ENCODE results near the gene WDR7. TPM values are rescaled to one million over a fixed set of nuclear protein-coding genes. Genes with fewer than 3 reads are reported as not detected.

The WDR7 gene
- polyA plus RNA-seq, 2 of the 4 experiments (the other 2 are of a cell fraction) = 4.2 to 7.0 TPM

DNA sequence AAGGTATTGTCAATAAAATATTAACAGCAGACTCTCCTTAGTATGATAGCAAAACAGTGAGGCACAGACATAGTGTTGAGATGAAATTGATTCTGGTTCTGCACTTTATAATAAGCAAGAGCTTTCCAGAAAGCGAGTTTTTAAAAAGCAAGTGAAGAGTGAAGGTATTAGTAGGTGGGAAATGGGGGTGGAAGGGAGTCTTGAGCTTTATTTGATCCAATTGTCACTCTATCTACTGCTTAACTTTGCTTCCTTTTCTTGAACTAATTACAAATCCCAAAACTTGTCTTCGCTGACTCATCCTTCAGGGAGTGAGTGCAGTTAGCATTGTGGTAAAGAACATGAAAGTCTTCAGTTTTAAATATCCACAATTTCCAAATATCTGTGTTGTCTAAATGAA lies 375.2 kb downstream of the WDR7 start (continued):
- TF ChIP-seq KDM5A (IDR thresholded peaks at IDR 0.05) (no peak), KDM1A (IDR thresholded peaks at IDR 0.05; ENCODE audit: low read depth) (no peak), TFCP2L1 (CRISPR knock-in tag; IDR thresholded peaks at IDR 0.05) (no peak), RFX5 (IDR thresholded peaks at IDR 0.05) (no peak), JUN (IDR thresholded peaks at IDR 0.05) (no peak), HOXA7 (CRISPR knock-in tag; IDR thresholded peaks at IDR 0.05) (no peak)

DNA sequence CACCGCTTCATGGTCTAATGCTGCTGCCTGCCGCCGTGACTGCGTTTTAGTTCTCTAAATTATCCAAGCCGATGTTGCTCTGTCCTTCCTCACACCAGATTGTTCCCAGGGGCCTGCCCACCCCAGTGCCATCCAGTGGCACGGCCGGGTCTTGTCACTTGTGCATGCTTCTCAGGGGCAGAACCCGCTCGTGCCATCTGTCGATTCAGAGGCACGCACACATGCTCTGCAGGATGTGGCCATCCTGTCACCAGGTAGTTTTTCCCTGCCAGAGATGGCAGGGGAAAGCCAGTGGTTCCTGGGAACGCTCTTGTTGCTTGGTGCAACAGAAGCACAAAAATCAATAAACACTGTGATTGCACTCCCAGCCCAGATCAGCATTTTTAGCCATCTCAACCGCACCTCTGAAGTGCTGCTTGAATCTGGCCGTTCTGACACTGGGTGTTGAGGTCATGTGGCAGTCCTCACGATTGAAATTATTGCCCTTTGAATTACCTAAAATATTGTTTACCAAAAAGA lies 376.1 kb downstream of the WDR7 start:
- TF ChIP-seq RCOR1 (IDR thresholded peaks at IDR 0.05; ENCODE audit: low read depth, low read length) (no peak), HEYL (CRISPR knock-in tag; IDR thresholded peaks at IDR 0.05) (no peak), MYC (IDR thresholded peaks at IDR 0.05; ENCODE audit: borderline replicate concordance, low read length) (no peak), CHD2 (IDR thresholded peaks at IDR 0.05; ENCODE audit: low read length, partially characterized antibody) (no peak), MAZ (IDR thresholded peaks at IDR 0.05; ENCODE audit: borderline replicate concordance, low read depth, low read length) (no peak)
- TF ChIP-seq, protein P1, sequence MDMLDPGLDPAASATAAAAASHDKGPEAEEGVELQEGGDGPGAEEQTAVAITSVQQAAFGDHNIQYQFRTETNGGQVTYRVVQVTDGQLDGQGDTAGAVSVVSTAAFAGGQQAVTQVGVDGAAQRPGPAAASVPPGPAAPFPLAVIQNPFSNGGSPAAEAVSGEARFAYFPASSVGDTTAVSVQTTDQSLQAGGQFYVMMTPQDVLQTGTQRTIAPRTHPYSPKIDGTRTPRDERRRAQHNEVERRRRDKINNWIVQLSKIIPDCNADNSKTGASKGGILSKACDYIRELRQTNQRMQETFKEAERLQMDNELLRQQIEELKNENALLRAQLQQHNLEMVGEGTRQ (IDR thresholded peaks at IDR 0.05) = no peak
- ATAC-seq = no peak
- no peak for DNase-seq (ENCODE audit: low read depth in 1 of 2, low spot score in 1 of 2)
- no peak for FAIRE-seq
- H3K4me3 ChIP-seq = no peak overlapping the region
- CTCF ChIA-PET = no interaction called here
- no peak overlapping the region for H3K27ac ChIP-seq
- no peak overlapping the region for H3K4me2 ChIP-seq
- POLR2A ChIA-PET = no interaction called here
- WGBS (ENCODE audit: missing lambda C conversion rate) = 94% methylated on average over 14 of the region's 15 CpGs
- H3K4me1 ChIP-seq = no peaks in the 10 kb centered on the region
- no peaks in the 10 kb centered on the region for H3K9me3 ChIP-seq

DNA sequence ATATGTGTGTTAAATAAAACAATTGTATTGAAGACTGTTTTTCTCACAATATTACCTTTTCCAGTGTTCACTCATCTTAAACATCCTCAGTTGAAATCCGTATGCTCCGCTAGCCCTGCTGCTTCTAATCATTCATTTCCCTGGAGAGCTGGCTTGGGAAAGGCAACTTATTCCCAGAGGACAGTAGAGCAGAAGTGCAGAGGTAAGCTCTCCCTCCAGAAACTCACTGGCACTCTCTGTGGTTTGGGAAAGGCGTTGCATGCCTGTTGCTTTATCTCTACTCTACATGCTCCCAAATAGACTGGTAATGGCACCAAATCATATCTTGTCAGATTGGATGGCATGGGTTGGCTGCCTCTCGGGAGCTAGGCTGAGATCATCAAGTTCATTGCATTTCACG lies 378.6 kb downstream of the WDR7 start:
- ChIA-PET POLR2A (no interaction called here), CTCF (no interaction called here)
- WGBS (ENCODE audit: missing lambda C conversion rate) = 86% methylated on average over 5 of the region's 5 CpGs
- DNase-seq (ENCODE audit: low read depth in 1 of 2, low spot score in 1 of 2) = peak in 1 of 2 experiments; percentile 7
- Histone ChIP-seq H3K27ac (no peak overlapping the region), H3K4me2 (no peak overlapping the region), H3K4me1 (no peaks in the 10 kb centered on the region), H3K9me3 (no peaks in the 10 kb centered on the region), H3K4me3 (no peak overlapping the region)
- TF ChIP-seq RAD21 (conservative IDR thresholded peaks at IDR 0.05 in 1 of 2, IDR thresholded peaks at IDR 0.05 in 1 of 2) (peak in 1 of 2 experiments; percentile 20; a peak in 1 of 5 replicates), ZNF302 (CRISPR knock-in tag; IDR thresholded peaks at IDR 0.05) (no peak)
- no peak for FAIRE-seq
- peak; percentile 56 to 69; a peak in 2 of 6 replicates for ATAC-seq

DNA sequence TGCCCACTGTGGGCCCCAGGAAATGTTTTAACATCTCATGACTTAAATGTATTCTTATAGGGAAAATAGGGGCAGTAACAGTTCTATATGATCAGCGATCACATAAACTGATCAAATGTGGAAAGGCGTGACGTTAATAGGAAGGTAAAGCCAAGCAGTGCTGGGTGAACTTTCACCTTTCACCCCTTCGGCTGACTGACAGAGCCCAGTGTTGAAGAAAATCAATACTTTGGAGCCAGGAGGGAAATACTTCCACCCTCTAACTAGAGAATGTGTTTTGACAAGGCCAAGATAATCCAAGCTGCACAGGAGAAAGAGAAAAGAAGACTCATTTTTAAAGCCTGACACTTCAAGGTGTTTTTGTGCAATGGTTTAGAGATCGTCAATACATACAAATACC lies 379.3 kb downstream of the WDR7 start:
- ATAC-seq (no peak), FAIRE-seq (no peak), DNase-seq (ENCODE audit: low read depth in 1 of 2, low spot score in 1 of 2) (no peak)
- WGBS (ENCODE audit: missing lambda C conversion rate) = 90% methylated on average over 5 of the region's 5 CpGs
- CTCF ChIA-PET = interaction anchor here (1.7 kb wide), 1 partner anchor 408 kb away, joined by 5 read pairs; no protein-coding TSS in a partner anchor
- Histone ChIP-seq H3K4me1 (no peaks in the 10 kb centered on the region), H3K4me3 (no peak overlapping the region), H3K27ac (no peak overlapping the region), H3K4me2 (no peak overlapping the region), H3K9me3 (no peaks in the 10 kb centered on the region)
- POLR2A ChIA-PET = no interaction called here
- TF ChIP-seq HOXB5 (CRISPR knock-in tag; IDR thresholded peaks at IDR 0.05) (no peak), POLR2AphosphoS2 (conservative IDR thresholded peaks at IDR 0.05; ENCODE audit: low read length) (no peak), HDAC2 (IDR thresholded peaks at IDR 0.05) (no peak), RARB (CRISPR knock-in tag; IDR thresholded peaks at IDR 0.05) (no peak), ZC3H11A (IDR thresholded peaks at IDR 0.05) (no peak), HEYL (CRISPR knock-in tag; IDR thresholded peaks at IDR 0.05) (no peak), MYC (IDR thresholded peaks at IDR 0.05; ENCODE audit: borderline replicate concordance, low read length) (no peak)
- TF ChIP-seq, protein P2, sequence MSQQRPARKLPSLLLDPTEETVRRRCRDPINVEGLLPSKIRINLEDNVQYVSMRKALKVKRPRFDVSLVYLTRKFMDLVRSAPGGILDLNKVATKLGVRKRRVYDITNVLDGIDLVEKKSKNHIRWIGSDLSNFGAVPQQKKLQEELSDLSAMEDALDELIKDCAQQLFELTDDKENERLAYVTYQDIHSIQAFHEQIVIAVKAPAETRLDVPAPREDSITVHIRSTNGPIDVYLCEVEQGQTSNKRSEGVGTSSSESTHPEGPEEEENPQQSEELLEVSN (IDR thresholded peaks at IDR 0.05; ENCODE audit: borderline replicate concordance, low read depth) = no peak
- TF ChIP-seq, protein P3, sequence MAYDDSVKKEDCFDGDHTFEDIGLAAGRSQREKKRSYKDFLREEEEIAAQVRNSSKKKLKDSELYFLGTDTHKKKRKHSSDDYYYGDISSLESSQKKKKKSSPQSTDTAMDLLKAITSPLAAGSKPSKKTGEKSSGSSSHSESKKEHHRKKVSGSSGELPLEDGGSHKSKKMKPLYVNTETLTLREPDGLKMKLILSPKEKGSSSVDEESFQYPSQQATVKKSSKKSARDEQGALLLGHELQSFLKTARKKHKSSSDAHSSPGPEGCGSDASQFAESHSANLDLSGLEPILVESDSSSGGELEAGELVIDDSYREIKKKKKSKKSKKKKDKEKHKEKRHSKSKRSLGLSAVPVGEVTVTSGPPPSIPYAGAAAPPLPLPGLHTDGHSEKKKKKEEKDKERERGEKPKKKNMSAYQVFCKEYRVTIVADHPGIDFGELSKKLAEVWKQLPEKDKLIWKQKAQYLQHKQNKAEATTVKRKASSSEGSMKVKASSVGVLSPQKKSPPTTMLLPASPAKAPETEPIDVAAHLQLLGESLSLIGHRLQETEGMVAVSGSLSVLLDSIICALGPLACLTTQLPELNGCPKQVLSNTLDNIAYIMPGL (CRISPR knock-in tag; IDR thresholded peaks at IDR 0.05; ENCODE audit: borderline replicate concordance) = no peak
- TF ChIP-seq, protein P4, sequence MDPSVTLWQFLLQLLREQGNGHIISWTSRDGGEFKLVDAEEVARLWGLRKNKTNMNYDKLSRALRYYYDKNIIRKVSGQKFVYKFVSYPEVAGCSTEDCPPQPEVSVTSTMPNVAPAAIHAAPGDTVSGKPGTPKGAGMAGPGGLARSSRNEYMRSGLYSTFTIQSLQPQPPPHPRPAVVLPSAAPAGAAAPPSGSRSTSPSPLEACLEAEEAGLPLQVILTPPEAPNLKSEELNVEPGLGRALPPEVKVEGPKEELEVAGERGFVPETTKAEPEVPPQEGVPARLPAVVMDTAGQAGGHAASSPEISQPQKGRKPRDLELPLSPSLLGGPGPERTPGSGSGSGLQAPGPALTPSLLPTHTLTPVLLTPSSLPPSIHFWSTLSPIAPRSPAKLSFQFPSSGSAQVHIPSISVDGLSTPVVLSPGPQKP (IDR thresholded peaks at IDR 0.05; ENCODE audit: low read depth, low read length) = no peak

All from A549 (cell line).